ENCODE results near the gene FOLR1.

Gene FOLR1

DNA sequence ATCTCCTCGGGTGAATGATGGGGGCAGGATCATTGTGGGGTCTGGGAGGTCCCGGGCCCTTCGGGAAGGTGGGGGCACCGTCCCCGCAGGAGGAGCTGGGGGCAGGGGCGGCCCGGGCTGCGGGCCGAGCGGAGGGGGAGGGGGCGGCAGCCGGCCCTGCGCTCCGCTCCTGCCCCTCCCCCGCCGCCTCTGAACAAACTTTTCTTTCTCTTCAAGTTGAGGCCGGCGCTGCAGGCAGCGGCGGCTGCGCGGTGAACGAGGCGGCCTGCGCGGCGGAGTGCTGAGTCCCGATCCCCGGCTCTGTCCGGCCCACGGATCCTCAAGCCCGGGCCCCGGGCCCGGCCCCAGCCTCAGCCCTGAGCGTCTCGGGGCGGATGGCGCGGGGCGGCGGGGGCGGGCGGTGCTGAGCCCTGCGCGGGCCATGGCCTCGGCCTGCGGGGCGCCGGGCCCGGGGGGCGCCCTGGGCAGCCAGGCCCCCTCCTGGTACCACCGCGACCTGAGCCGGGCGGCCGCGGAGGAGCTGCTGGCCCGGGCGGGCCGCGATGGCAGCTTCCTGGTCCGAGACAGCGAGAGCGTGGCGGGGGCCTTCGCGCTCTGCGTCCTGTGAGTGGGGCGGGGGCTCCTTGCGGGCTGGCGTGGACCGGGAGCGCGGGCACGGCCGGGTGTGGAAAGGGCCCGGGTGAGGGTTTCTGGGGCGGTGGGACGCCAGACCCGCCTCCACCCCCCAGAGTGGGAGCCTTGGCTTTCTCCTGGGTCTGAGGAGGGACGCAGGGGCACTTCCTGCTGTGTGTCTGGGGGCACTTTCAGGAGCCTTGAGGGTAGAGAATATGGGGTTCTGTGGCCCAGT, 32.8 kb downstream of the FOLR1 start, which contains the start of gene INPPL1:
Gene INPPL1, plus strand, starts transcription at position 204 of the 847 bp plus-strand sequence. Its CDS starts 218 bp downstream, at position 422.
- DNase-seq: no peak

DNA sequence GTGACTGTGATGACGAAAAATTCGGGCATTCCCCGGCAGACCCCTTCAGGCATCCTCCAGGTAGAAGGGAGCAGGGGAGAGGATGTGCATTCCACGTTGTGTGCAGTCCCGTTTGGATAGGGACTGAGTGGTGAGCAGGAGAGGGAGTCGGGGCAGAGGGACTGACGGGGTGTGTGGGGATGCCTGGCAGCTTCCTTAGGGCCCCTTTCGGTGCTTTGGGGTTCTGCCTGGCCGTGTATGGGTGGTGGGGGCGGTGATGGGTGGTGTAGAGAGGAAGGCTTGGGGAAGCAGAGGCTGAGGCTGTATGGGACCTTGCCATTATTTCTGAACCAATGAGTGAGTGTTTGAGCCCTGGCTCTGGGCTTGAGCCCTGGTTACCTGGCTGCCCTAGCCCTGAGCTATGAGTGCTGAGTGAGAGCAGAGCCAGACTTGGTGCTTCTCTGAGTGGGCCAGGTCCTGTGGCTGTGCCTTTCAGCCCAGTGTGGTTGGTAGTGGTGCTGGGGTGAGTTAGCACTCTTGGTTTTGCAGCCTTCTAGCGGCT, 33.5 kb downstream of the FOLR1 start:
- no peak for DNase-seq

DNA sequence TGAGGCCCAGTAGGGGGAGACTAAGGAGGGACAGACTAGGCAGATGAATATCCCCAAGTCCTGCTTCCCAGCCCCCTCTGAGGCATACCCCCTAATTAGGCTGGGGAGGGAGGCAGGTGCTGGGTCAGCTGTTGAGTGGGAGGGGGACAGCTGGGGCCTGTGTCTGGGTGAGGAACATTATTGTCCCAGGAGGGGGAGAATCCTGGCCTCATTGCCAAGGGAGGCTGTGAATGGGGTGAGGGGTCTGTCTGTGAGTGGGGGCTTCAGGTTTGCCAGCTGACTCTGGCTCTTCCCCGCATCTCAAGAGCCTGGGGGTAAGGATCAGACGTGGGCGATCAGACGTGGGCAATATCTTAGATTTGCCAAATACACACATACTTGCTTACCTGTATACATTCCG, 34.8 kb downstream of the FOLR1 start:
- DNase-seq: no peak

DNA sequence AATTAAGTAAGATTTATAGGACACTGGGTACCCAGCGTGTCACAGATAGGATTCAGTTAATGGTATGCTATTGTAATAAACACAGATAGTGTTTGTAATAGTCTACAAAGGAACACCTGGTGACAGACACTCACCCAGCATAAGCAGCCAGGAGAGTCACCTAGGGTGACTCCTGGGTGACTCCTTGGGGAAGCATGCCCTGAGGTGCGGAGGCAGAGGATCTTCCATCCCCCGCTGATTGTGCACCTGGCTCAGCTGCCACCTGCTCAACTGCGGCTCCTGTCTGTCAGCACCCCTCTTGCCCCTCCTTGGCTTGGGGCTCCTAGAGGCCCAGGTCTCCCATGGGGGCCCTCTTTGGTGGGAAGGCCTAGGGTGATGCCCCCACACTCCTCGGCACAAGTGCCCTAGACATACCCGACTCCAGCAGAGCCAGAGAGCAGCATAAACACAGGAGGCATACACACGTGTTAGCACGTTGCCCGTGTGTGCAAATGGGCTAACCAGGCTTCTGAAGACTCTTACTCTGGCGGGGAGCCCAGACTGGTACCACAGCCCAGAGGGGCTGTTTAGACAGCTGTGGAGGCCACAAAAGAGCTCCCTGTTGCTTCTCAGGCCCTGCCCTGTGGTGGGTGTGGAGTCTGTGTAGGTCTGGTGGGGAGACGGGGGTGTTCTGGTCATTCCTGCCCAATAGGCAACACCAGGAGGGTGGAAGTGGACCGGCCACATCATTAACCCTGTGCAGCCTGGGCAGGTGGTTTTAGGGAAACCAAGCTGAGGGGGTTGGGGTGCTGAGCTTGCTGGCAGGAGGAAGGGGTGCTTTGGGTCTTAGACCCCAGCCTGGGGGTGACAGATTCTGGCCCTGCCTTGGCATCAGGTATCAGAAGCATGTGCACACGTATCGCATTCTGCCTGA, 35.6 kb downstream of the FOLR1 start:
- DNase-seq: no peak

DNA sequence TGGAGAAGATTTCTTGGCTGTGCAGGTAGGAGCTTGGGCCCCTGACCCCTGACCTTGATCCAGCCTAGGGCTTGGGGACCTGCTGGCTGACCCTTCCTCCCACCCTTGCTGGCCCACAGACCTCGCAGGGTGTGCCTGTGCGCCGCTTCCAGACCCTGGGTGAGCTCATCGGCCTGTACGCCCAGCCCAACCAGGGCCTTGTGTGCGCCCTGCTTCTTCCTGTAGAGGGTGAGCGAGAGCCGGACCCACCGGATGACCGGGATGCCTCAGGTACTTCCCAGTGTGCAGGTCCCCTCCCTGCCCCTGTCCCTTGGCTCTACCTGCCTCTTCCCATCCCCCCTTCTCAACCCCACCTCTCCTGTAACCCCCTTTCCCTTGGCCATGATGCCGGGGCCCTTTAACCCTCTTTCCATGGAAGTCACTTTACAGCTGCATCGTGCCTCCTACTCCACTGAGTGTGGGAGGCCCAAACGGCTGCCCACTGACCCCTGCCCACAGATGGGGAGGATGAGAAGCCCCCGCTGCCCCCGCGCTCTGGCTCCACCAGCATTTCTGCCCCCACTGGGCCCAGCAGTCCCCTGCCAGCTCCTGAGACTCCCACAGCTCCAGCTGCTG, 36.4 kb downstream of the FOLR1 start:
- no peak for DNase-seq

DNA sequence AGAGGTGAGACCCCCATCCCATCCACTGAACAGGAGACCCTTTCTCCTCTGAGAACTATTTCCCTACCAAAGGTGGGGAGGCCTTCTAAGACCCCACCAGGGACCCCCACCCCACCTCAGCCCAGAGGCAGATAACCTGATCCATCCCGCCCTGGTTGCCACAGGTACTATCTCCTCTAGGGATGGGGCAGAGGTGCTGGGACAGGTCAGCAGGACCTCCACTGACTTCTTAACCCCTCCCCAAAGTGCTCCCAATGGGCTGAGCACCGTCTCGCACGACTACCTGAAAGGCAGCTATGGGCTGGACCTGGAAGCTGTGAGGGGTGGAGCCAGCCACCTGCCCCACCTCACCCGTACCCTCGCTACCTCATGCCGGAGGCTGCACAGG, 36.9 kb downstream of the FOLR1 start:
- no peak for DNase-seq

DNA sequence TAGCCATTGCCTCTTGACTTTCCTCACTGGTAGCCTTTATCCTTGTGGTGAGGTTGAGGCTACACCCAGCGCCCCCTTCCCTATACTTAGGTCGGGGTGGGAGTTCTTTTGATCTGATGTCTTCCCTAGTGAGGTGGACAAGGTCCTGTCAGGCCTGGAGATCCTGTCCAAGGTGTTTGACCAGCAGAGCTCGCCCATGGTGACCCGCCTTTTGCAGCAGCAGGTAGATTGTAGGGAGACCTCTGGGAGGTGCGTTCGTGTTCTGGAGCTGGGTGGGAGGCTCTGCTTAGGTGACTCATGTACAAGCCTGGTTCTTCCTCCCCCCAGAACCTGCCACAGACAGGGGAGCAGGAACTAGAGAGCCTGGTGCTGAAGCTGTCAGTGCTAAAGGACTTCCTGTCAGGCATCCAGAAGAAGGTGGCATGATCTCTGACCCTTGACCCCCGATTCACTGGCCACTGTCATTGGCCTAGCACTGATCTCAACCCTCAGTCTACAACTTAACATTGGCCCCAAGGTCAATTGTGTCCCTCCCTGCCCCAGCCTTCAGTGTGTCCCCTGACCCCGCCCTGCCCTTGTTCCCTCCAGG, 37.5 kb downstream of the FOLR1 start:
- DNase-seq: no peak

DNA sequence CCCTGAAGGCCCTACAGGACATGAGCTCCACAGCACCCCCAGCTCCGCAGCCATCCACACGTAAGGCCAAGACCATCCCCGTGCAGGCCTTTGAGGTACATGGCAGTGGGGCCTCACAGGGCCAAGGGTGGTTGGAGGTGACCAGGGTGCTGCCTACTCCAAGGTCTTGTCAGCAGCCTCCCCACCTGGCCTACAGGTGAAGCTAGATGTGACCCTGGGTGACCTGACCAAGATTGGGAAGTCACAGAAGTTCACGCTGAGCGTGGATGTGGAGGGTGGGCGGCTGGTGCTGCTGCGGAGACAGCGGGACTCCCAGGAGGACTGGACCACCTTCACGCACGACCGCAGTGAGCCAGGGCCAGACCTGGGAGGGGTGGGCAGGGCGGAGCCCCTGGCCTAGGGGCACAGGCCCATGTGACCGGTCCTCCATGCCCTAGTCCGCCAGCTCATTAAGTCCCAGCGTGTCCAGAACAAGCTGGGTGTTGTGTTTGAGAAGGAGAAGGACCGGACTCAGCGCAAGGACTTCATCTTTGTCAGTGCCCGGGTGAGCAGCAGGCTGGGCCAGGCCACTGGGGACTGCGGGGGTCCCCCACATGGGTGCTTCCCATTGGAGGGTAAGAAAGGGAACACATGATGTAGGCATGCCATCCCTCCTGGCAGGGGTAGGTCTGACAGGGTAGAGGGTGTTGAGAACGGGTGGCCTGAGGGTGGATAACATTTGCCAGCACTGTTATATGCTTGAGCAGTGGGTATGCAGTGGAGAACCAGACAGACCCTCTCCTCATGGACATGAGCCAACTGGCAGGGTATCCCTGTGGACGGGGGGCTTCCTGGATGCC, 38.2 kb downstream of the FOLR1 start:
- no peak for DNase-seq

DNA sequence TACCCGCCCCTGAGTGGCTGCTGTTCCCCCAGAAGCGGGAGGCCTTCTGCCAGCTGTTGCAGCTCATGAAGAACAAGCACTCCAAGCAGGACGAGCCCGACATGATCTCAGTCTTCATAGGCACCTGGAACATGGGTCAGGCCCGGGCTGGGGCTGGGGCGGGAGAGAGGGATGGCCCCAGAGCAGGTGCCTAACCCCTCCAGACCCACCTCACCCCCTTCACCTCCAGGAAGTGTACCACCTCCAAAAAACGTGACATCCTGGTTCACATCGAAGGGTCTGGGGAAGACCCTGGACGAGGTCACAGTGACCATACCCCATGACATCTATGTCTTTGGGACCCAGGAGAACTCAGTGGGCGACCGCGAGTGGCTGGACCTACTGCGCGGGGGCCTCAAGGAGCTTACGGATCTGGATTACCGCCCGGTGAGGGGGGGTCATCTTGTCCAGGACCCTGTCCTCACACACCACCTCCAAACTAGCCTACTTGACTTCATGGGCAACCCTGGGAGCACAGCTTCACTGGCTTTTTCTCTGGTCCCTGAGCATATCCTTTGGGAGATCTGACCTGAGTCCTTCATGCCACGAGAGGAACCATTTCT, 38.9 kb downstream of the FOLR1 start:
- DNase-seq: no peak

DNA sequence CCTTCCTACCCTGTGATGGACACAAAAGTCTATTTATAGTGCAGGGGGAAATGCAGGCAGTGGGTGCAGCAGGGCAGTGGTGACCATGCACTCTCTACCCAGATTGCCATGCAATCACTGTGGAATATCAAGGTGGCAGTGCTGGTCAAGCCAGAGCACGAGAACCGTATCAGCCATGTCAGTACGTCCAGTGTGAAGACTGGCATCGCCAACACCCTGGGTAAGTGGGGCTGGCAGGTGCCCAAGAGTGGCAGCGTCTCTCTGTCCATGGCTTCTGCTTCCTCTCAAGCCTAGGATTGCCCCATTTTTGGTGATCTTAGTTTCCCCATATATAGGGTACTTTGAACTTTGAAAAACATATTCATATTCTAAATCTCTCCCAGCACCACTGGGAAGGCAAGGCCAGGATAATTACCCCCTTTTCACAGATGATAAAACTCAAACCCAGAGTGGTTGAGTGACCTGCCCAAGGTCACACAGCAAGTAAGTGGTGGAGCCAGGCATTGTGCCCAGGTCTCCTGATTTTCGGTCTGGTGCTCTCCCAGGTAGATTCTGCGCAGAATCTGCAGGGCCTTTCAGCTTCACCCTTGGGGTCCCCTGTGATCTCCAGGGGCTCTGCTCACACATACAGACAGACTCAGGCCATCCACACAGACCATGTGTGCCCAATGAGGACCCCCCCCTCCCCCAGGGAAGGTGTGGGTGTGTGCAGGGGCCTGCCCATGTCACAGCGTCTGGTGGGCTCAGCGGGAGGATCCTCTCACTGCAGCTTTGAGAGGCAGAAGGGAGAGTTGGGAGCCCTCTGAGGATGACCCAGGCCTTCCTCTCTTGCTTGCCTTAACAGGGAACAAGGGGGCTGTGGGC, 39.7 kb downstream of the FOLR1 start:
- no peak for DNase-seq

DNA sequence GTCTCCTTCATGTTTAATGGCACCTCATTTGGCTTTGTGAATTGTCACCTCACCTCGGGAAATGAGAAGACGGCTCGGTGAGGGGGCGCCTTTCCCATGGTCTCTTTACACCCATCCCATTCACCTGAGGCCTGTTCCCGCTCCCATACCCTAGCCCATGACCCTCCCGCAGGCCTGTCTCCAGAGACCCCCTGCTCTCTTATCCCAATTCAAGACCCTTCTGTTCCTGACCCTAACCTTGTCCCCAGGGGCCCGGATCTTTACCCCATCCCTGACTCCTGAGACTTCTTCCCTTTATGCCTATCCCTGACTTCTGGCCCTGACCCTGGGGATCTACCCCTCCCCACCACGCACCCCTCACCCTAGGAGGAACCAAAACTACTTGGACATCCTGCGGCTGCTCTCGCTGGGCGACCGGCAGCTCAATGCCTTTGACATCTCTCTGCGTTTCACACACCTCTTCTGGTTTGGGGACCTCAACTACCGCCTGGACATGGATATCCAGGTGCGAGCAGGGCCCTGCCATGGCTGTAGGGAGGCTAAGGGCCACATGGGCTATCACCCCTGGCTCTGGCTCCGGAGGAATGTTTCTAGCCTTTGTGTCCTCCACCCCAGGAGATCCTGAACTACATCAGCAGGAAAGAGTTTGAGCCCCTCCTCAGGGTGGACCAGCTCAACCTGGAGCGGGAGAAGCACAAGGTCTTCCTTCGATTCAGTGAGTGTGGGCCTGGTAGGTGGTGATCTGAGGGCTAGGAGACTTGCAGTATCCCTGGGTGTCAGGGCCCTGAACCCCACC, 40.5 kb downstream of the FOLR1 start:
- no peak for DNase-seq

DNA sequence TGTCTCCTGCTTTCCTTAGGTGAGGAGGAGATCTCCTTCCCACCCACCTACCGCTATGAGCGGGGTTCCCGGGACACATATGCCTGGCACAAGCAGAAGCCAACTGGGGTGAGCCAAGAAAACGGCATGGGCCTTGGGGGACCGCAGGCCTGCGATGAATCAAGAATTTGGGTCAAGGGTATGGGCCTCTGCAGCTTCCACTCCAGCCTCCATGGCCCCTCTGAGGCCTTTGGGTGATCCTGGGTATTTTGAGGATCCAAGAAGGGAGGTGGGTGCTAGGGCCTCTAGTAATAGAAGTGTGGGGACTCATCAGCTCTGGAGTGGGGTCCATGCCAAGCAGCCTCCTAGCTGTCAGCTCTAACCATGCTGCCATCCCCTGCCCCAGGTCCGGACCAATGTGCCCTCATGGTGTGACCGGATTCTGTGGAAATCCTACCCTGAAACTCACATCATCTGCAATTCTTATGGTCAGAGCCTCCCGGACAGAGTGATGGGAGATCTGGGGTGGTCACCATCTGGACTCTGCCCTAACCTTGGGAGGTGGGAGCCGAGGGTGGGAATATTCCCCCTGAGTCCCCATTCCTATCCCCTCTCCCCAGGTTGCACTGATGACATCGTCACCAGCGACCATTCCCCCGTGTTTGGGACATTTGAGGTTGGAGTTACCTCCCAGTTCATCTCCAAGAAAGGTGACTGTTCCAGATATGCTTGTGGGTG, 41.3 kb downstream of the FOLR1 start:
- no peak for DNase-seq

DNA sequence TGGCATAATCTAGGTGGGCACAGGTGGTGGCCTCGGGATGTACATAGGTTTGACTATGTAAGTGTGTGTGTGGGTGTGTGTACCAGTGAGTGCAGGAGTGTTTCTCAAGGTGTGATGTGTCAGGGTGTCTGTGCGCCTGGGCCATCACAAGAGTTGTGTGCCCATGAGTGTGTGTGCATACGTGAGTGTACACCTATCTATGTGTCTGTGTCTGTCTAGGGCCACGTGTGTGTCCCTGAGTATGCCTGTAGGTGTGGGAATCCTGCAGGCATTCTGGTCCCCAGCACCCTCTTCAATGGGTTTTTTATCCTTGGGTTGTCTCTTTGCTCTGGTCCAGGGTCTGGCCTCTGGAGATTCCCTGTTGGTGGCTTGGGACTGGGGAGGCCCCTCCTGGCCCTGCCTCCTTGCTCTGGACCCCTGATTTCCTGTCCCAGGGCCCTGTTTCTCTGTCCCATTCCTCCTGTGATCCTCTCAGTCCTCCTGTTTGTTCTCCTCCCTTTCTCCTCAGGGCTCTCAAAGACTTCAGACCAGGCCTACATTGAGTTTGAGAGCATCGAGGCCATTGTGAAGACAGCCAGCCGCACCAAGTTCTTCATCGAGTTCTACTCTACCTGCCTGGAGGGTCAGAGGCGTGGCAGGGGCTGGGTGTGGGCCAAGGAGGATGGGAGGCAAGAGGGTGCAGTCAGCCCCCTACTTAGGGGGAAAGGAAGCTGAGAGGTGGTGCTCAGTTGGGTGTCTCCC, 42.0 kb downstream of the FOLR1 start:
- no peak for DNase-seq

DNA sequence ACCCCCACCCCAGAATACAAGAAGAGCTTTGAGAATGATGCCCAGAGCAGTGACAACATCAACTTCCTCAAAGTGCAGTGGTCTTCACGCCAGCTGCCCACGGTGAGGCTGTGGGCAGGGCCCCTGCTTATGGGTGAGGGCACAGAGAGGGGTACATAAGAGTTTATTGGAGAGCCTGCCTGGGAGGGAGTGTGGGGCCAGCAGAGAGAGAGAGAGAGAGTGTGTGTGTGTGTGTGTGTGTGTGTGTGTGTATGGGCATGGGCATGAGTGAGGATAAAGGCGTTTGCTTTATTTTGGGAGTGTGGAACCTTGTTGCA, 42.5 kb downstream of the FOLR1 start:
- DNase-seq: no peak

DNA sequence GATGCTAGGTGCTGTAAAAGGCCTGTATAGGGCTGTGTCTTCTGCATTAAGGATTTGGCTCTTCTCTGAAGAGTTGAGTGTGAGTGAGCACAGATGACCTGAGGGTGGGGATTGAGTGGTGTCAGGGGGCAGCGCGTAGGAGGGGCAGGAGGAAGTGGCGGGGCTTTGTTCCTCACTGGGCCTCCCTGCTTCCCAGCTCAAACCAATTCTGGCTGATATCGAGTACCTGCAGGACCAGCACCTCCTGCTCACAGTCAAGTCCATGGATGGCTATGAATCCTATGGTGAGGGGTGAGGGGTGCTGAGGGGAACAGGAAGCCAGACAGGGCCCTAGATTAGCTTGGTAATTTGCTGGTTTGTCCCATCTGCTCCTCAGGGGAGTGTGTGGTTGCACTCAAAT, 43.0 kb downstream of the FOLR1 start:
- no peak for DNase-seq

DNA sequence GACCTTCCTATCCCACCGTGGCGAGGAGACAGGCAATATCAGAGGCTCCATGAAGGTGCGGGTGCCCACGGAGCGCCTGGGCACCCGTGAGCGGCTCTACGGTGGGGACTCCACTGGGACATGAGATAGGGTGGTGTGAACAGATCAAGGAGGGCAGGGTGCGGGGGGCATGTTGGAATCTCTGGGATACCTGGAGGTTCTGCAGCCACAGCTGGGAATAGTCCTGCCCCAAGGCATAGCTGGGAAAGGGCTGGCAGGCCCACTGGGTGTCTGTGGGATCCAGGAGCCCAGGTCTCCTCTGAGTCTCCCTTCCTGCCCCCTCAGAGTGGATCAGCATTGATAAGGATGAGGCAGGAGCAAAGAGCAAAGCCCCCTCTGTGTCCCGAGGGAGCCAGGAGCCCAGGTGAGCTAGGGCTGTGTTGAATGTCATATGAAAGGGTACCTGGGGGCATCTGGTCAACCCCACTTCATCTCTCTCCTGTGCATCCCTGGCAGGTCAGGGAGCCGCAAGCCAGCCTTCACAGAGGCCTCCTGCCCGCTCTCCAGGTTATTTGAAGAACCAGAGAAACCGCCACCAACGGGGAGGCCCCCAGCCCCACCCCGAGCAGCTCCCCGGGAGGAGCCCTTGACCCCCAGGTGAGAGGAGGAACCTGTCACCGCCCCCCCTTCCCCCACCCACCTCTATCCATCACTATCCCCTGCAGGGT, 43.6 kb downstream of the FOLR1 start:
- DNase-seq: no peak

DNA sequence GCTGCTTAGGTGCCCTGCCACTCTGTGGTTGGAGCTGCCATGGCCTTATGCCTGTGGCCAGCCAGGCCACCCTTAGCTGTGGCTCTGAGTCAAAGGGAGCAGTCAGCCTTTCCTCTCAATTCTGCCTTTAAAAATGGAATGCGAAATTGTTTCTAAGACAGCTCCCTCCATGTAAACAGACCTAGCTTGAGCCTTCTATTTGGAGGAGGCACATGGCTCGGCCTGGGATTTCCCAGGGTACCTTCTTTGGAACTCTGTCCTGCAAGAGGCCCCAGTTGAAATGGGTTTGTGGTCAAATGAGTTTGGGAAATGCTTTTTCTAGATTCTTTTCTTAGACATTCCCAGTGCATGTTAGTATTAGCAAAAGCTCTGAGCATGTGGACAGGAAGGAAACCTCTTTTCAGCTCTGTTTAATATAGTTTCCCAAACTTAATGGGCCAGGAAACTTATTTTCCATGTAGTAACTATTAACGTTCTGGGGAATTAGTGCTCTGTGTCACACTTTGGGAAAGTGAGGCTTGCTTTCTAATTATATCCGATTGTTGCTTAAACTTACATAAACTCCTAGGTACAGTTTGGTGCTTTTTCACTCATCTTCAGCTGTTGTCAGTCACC, 44.2 kb downstream of the FOLR1 start:
- no peak for DNase-seq

All from SIG-M5 (cell line).